ENCODE results near the gene CHI3L1.

CHI3L1 gene

DNA sequence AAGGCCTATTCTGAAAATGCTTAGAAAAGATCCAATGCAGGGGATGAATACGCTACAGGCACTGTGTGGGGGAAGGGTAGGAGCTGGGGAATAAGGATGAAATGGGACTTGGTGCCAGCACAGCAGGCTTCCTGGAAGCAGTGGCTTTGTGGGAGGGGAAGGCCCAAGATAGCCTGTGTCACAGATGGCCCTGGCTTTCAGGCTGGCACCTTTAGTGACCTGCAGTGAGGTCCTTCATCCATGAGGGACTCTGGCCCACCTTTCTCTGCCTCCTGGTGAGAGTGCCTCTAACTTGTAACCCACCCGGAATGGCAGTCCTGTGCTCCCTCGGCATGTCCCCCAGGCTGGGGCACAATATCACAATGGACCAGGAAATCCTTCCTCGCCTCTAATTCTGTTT, 919 bp downstream of the CHI3L1 start:
- no peaks in the 10 kb centered on the region for H3K4me1 ChIP-seq (ENCODE audit: low read depth, poor library complexity, severe bottlenecking)
- H3K9ac ChIP-seq, result no peak overlapping the region
- H3K79me2 ChIP-seq (ENCODE audit: insufficient read depth, low read depth), result no peaks in the 10 kb centered on the region
- no peak overlapping the region for H3K4me2 ChIP-seq
- TF ChIP-seq CTCF (conservative IDR thresholded peaks at IDR 0.05; ENCODE audit: low read depth, low read length), result no peak
- H3K27ac ChIP-seq, result no peak overlapping the region
- H3K4me3 ChIP-seq (IDR thresholded peaks at IDR 0.05; ENCODE audit: insufficient read depth, low read depth, low read length), result no peak overlapping the region
- no peaks in the 10 kb centered on the region for H4K20me1 ChIP-seq (ENCODE audit: insufficient read depth)
- H3K36me3 ChIP-seq (ENCODE audit: insufficient read depth), result no peaks in the 10 kb centered on the region
- H2AFZ ChIP-seq (ENCODE audit: low read depth), result no peak overlapping the region
- no peaks in the 10 kb centered on the region for H3K27me3 ChIP-seq (ENCODE audit: insufficient read depth, low read depth)

GRCh38 chr1:203185061-203185461, 1.4 kb downstream of the CHI3L1 start:
- H3K79me2 ChIP-seq (ENCODE audit: insufficient read depth, low read depth), result no peaks in the 10 kb centered on the region
- no peak overlapping the region for H3K4me3 ChIP-seq (IDR thresholded peaks at IDR 0.05; ENCODE audit: insufficient read depth, low read depth, low read length)
- H4K20me1 ChIP-seq (ENCODE audit: insufficient read depth), result no peaks in the 10 kb centered on the region
- no peak overlapping the region for H3K9ac ChIP-seq
- H2AFZ ChIP-seq (ENCODE audit: low read depth), result no peak overlapping the region
- H3K4me2 ChIP-seq, result no peak overlapping the region
- no peaks in the 10 kb centered on the region for H3K27me3 ChIP-seq (ENCODE audit: insufficient read depth, low read depth)
- no peak for TF ChIP-seq CTCF (conservative IDR thresholded peaks at IDR 0.05; ENCODE audit: low read depth, low read length)
- no peak overlapping the region for H3K27ac ChIP-seq
- no peaks in the 10 kb centered on the region for H3K4me1 ChIP-seq (ENCODE audit: low read depth, poor library complexity, severe bottlenecking)
- no peaks in the 10 kb centered on the region for H3K36me3 ChIP-seq (ENCODE audit: insufficient read depth)

DNA sequence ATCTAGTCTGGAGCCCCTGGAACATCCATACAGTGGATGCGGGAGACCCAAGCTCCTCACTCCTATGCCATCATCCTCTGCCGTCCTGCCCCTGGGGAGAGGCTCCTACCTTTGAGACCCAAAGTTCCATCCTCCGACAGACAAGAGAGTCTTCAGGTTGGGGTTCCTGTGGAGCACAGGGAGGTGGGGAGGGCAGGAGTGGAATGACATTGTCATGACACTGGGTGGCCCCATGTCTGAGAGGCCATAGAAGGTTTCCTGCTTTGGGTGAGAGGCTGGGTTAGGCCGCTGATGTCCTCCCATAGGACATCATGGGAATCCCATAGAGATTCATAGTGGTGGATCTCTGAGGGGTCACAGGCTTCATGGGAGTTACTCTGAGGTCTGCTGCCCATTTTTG, 2.0 kb downstream of the CHI3L1 start:
- TF ChIP-seq CTCF (conservative IDR thresholded peaks at IDR 0.05; ENCODE audit: low read depth, low read length), result no peak
- Histone ChIP-seq H2AFZ (ENCODE audit: low read depth) (no peak overlapping the region), H3K9ac (no peak overlapping the region), H3K79me2 (ENCODE audit: insufficient read depth, low read depth) (no peaks in the 10 kb centered on the region), H3K27me3 (ENCODE audit: insufficient read depth, low read depth) (no peaks in the 10 kb centered on the region), H3K4me3 (IDR thresholded peaks at IDR 0.05; ENCODE audit: insufficient read depth, low read depth, low read length) (no peak overlapping the region), H3K36me3 (ENCODE audit: insufficient read depth) (no peaks in the 10 kb centered on the region), H4K20me1 (ENCODE audit: insufficient read depth) (no peaks in the 10 kb centered on the region), H3K4me2 (no peak overlapping the region), H3K4me1 (ENCODE audit: low read depth, poor library complexity, severe bottlenecking) (no peaks in the 10 kb centered on the region), H3K27ac (no peak overlapping the region)

- no peak overlapping the region for H3K9ac ChIP-seq
- no peak for TF ChIP-seq CTCF (conservative IDR thresholded peaks at IDR 0.05; ENCODE audit: low read depth, low read length)
- no peaks in the 10 kb centered on the region for H3K4me1 ChIP-seq (ENCODE audit: low read depth, poor library complexity, severe bottlenecking)
Observed at GRCh38 chr1:203183828-203184227, 2.7 kb downstream of the CHI3L1 start.

More at GRCh38 chr1:203183828-203184227, 2.7 kb downstream of the CHI3L1 start:
- H3K36me3 ChIP-seq (ENCODE audit: insufficient read depth), result no peaks in the 10 kb centered on the region
- no peak overlapping the region for H3K4me3 ChIP-seq (IDR thresholded peaks at IDR 0.05; ENCODE audit: insufficient read depth, low read depth, low read length)
- H3K79me2 ChIP-seq (ENCODE audit: insufficient read depth, low read depth), result no peaks in the 10 kb centered on the region
- H2AFZ ChIP-seq (ENCODE audit: low read depth), result no peak overlapping the region
- H3K4me2 ChIP-seq, result no peak overlapping the region
- no peaks in the 10 kb centered on the region for H3K27me3 ChIP-seq (ENCODE audit: insufficient read depth, low read depth)
- no peak overlapping the region for H3K27ac ChIP-seq
- no peaks in the 10 kb centered on the region for H4K20me1 ChIP-seq (ENCODE audit: insufficient read depth)
